Neural cell (in vitro differentiated cells): ENCODE data around the gene FBLN5. TPM values are rescaled to one million over a fixed set of nuclear protein-coding genes. Genes with fewer than 3 reads are reported as not detected.

ENCODE experiments used
- H2AFZ ChIP-seq: fragments of 200-600, 300-800 bp; sonication (generic), shearing (Covaris generic); 2 replicates; pipeline ENCODE4 v1.6.0; 2014; ENCODE audit warnings: low read depth, mild to moderate bottlenecking, antibody characterized with exemption, low read length, moderate library complexity
- H3F3A ChIP-seq: fragments of 200-600 bp; shearing (Covaris generic); 2 replicates; pipeline ENCODE4 v1.6.1; 2016; ENCODE audit warnings: mild to moderate bottlenecking, moderate library complexity, mixed read lengths, antibody characterized with exemption, low read length; ENCODE audit not compliant: insufficient read depth, poor library complexity, severe bottlenecking
- H3K27ac ChIP-seq: fragments of 200-600, 300-800 bp; sonication (generic), shearing (Covaris generic); 2 replicates; pipeline ENCODE4 v1.5.1; 2014; ENCODE audit warnings: mild to moderate bottlenecking, low read length, moderate library complexity
- H3K27me3 ChIP-seq: fragments of 300-800, 200-600 bp; sonication (generic), shearing (Covaris generic); 2 replicates; pipeline ENCODE4 v1.6.0; 2014; ENCODE audit warnings: mild to moderate bottlenecking, low read depth, low read length, moderate library complexity; ENCODE audit not compliant: insufficient read depth
- H3K36me3 ChIP-seq: fragments of 300-800, 200-600 bp; sonication (generic), shearing (Covaris generic); 2 replicates; pipeline ENCODE4 v1.5.1; 2014; ENCODE audit warnings: mild to moderate bottlenecking, antibody characterized with exemption, low read length, moderate library complexity; ENCODE audit not compliant: insufficient read depth
- H3K4me2 ChIP-seq: fragments of 300-800, 200-600 bp; sonication (generic), shearing (Covaris generic); 2 replicates; pipeline ENCODE4 v1.6.0; 2014; ENCODE audit warnings: mild to moderate bottlenecking, low read length
- H3K4me3 ChIP-seq: fragments of 300-800, 200-600 bp; sonication (generic), shearing (Covaris generic); 2 replicates; pipeline ENCODE4 v1.5.1; 2014; ENCODE audit warnings: mild to moderate bottlenecking, low read length, moderate library complexity
- H3K79me2 ChIP-seq: fragments of 200-600 bp; shearing (Covaris generic); replicated peaks from 2 replicates; pipeline ENCODE4 v1.6.0; 2014; ENCODE audit warnings: mild to moderate bottlenecking, low read length, moderate library complexity; ENCODE audit not compliant: insufficient read depth
- H3K9ac ChIP-seq: fragments of 300-800, 200-600 bp; sonication (generic), shearing (Covaris generic); 2 replicates; pipeline ENCODE4 v1.6.1; 2016; ENCODE audit warnings: mild to moderate bottlenecking, low read length, mixed read lengths
- H3K9me2 ChIP-seq: fragments of 200-600 bp; shearing (Covaris generic); 2 replicates; pipeline ENCODE4 v1.6.1; 2016; ENCODE audit warnings: mild to moderate bottlenecking, low read length, mixed read lengths; ENCODE audit not compliant: insufficient read depth
- H3K9me3 ChIP-seq: fragments of 200-600, 300-800 bp; sonication (generic), shearing (Covaris generic); 2 replicates; pipeline ENCODE4 v1.6.1; 2016; ENCODE audit warnings: mild to moderate bottlenecking, mixed run types, low read length, moderate library complexity, mixed read lengths
- H4K20me1 ChIP-seq: fragments of 200-600 bp; shearing (Covaris generic); 2 replicates; pipeline ENCODE4 v1.6.1; 2016; ENCODE audit warnings: mild to moderate bottlenecking, mixed run types; ENCODE audit not compliant: insufficient read depth
- CTCF ChIP-seq: fragments of 450-650 bp; IDR thresholded peaks from 2 replicates; pipeline ENCODE4 v1.5.1; 2014; ENCODE audit warnings: antibody characterized with exemption, mild to moderate bottlenecking, moderate library complexity; ENCODE audit not compliant: poor library complexity, severe bottlenecking
- EP300 ChIP-seq: fragments of 450-650 bp; conservative IDR thresholded peaks from 2 replicates; pipeline ENCODE4 v1.6.1; 2014; ENCODE audit warnings: antibody characterized with exemption, mild to moderate bottlenecking, moderate library complexity; ENCODE audit not compliant: poor library complexity, severe bottlenecking
- EZH2 ChIP-seq: fragments of 200-600, 300-800 bp; shearing (Covaris generic), sonication (generic); IDR thresholded peaks from 2 replicates; pipeline ENCODE4 v1.6.1; 2014; ENCODE audit warnings: antibody characterized with exemption, low read length, borderline replicate concordance, mild to moderate bottlenecking; ENCODE audit not compliant: insufficient read depth, poor library complexity, severe bottlenecking
- MXI1 ChIP-seq: fragments of 450-650 bp; conservative IDR thresholded peaks from 2 replicates; pipeline ENCODE4 v1.6.1; 2014; ENCODE audit warnings: antibody characterized with exemption, mild to moderate bottlenecking; ENCODE audit not compliant: poor library complexity, severe bottlenecking
- POLR2AphosphoS5 ChIP-seq: IDR thresholded peaks from 2 replicates; pipeline ENCODE4 v1.6.1; 2012
- RAD21 ChIP-seq: fragments of 450-650 bp; conservative IDR thresholded peaks from 2 replicates; pipeline ENCODE4 v1.6.1; 2014; ENCODE audit warnings: antibody characterized with exemption, mild to moderate bottlenecking, moderate library complexity
- SMC3 ChIP-seq: fragments of 450-650 bp; conservative IDR thresholded peaks from 2 replicates; pipeline ENCODE4 v1.6.1; 2014; ENCODE audit warnings: antibody characterized with exemption, mild to moderate bottlenecking, moderate library complexity; ENCODE audit not compliant: poor library complexity
- TAF1 ChIP-seq: IDR thresholded peaks from 2 replicates; pipeline ENCODE4 v1.6.1; 2012; ENCODE audit warnings: low read depth
- polyA plus RNA-seq: library from polyadenylated mRNA; depleted of rRNA; stranded (reverse); fragments of >200 nt; gene quantifications from 2 replicates; pipeline ENCODE4 v1.2.3, GENCODE V29; 2014
- TF ChIP-seq, protein P1 (sequence below): IDR thresholded peaks from 2 replicates; pipeline ENCODE4 v1.6.1; 2012; ENCODE audit warnings: borderline replicate concordance

Gene FBLN5
- polyA plus RNA-seq, 1 donor from 2014 or later, result 1.5 TPM

GRCh38 chr14:91876492-91876891 lies 71.0 kb downstream of the FBLN5 start:
- no peak overlapping the region for H3K4me3 ChIP-seq

GRCh38 chr14:91875525-91876286 lies 71.8 kb downstream of the FBLN5 start:
- H3K79me2 ChIP-seq, result no peaks in the 10 kb centered on the region
- TF ChIP-seq CTCF (no peak), EZH2 (no peak)
- H2AFZ ChIP-seq, result no peak overlapping the region
- no peaks in the 10 kb centered on the region for H4K20me1 ChIP-seq
- H3K4me2 ChIP-seq, result no peak overlapping the region
- H3K4me3 ChIP-seq, result no peak overlapping the region
- no peaks in the 10 kb centered on the region for H3K27me3 ChIP-seq
- H3F3A ChIP-seq, result no peaks in the 10 kb centered on the region
- no peaks in the 10 kb centered on the region for H3K9me2 ChIP-seq
- H3K36me3 ChIP-seq, result no peaks in the 10 kb centered on the region
- H3K9ac ChIP-seq, result no peak overlapping the region
- no peak overlapping the region for H3K27ac ChIP-seq
- H3K9me3 ChIP-seq, result no peaks in the 10 kb centered on the region

More at GRCh38 chr14:91876492-91876891, 71.0 kb downstream of the FBLN5 start:
- no peaks in the 10 kb centered on the region for H3K36me3 ChIP-seq
- no peaks in the 10 kb centered on the region for H3K79me2 ChIP-seq
- no peak overlapping the region for H3K9ac ChIP-seq
- H3K27me3 ChIP-seq, result no peaks in the 10 kb centered on the region
- no peaks in the 10 kb centered on the region for H3F3A ChIP-seq
- no peak overlapping the region for H2AFZ ChIP-seq
- H3K27ac ChIP-seq, result no peak overlapping the region
- H3K9me2 ChIP-seq, result no peaks in the 10 kb centered on the region
- H4K20me1 ChIP-seq, result no peaks in the 10 kb centered on the region
- H3K4me2 ChIP-seq, result no peak overlapping the region
- H3K9me3 ChIP-seq, result no peaks in the 10 kb centered on the region
- no peak for TF ChIP-seq POLR2AphosphoS5
- no peak for TF ChIP-seq RAD21
- no peak for TF ChIP-seq EZH2
- TF ChIP-seq, protein P1, sequence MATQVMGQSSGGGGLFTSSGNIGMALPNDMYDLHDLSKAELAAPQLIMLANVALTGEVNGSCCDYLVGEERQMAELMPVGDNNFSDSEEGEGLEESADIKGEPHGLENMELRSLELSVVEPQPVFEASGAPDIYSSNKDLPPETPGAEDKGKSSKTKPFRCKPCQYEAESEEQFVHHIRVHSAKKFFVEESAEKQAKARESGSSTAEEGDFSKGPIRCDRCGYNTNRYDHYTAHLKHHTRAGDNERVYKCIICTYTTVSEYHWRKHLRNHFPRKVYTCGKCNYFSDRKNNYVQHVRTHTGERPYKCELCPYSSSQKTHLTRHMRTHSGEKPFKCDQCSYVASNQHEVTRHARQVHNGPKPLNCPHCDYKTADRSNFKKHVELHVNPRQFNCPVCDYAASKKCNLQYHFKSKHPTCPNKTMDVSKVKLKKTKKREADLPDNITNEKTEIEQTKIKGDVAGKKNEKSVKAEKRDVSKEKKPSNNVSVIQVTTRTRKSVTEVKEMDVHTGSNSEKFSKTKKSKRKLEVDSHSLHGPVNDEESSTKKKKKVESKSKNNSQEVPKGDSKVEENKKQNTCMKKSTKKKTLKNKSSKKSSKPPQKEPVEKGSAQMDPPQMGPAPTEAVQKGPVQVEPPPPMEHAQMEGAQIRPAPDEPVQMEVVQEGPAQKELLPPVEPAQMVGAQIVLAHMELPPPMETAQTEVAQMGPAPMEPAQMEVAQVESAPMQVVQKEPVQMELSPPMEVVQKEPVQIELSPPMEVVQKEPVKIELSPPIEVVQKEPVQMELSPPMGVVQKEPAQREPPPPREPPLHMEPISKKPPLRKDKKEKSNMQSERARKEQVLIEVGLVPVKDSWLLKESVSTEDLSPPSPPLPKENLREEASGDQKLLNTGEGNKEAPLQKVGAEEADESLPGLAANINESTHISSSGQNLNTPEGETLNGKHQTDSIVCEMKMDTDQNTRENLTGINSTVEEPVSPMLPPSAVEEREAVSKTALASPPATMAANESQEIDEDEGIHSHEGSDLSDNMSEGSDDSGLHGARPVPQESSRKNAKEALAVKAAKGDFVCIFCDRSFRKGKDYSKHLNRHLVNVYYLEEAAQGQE, result no peak
- TF ChIP-seq TAF1, result no peak
- no peak for TF ChIP-seq SMC3
- TF ChIP-seq CTCF, result no peak
- no peak for TF ChIP-seq EP300
- TF ChIP-seq MXI1, result no peak
